ENCODE measurements around the gene AGPAT3. TPM values are rescaled to one million over a fixed set of nuclear protein-coding genes. Genes with fewer than 3 reads are reported as not detected.

The AGPAT3 gene
- total and polyA plus RNA-seq, 9 donors: 11.6 to 42.1 (median 31.9) TPM

DNA sequence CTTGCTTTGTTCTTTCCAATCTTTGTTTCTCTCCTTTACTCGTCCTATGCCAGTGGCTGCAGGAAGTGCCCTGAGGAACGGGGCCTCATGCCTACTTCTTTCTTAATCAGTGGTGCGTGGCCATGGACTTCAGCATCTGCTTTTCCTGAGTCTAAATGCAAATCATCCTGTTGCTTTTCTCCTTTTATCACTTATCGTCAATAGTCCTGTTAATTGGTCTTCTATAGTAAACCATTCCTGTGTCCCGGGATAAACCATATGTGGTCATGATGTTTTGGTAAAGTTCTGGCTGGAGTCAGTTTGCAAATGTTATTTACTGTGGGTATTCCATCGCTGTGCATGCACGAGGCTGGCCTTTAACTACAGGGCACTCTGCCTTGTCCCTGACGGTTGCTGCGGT, 47.5 kb downstream of the AGPAT3 start:
- TF ChIP-seq, protein P1, sequence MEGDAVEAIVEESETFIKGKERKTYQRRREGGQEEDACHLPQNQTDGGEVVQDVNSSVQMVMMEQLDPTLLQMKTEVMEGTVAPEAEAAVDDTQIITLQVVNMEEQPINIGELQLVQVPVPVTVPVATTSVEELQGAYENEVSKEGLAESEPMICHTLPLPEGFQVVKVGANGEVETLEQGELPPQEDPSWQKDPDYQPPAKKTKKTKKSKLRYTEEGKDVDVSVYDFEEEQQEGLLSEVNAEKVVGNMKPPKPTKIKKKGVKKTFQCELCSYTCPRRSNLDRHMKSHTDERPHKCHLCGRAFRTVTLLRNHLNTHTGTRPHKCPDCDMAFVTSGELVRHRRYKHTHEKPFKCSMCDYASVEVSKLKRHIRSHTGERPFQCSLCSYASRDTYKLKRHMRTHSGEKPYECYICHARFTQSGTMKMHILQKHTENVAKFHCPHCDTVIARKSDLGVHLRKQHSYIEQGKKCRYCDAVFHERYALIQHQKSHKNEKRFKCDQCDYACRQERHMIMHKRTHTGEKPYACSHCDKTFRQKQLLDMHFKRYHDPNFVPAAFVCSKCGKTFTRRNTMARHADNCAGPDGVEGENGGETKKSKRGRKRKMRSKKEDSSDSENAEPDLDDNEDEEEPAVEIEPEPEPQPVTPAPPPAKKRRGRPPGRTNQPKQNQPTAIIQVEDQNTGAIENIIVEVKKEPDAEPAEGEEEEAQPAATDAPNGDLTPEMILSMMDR (IDR thresholded peaks at IDR 0.05): no peak
- TF ChIP-seq EP300 (IDR thresholded peaks at IDR 0.05) (no peak), POLR2A (IDR thresholded peaks at IDR 0.05) (no peak)
- Histone ChIP-seq H3K9me3 (no peaks in the 10 kb centered on the region), H3K4me3 (no peak overlapping the region), H3K4me1 (ENCODE audit: insufficient read depth) (peaks cover under 1% of the 10 kb centered on the region), H3K36me3 (no peaks in the 10 kb centered on the region), H3K27me3 (no peaks in the 10 kb centered on the region), H3K27ac (no peak overlapping the region)
- peak in 1 of 5 donors; percentile 6 for DNase-seq
- intact Hi-C loops (cut with DNase I): no loop called here
- 95 to 99% (median 97%) methylated on average over 9 of the region's 9 CpGs for WGBS, 3 donors

GRCh38 chr21:43912910-43913309, 47.9 kb downstream of the AGPAT3 start:
- intact Hi-C loops (cut with DNase I): no loop called here
- no peak for DNase-seq
- WGBS, 3 donors: 95 to 100% (median 98%) methylated on average over 3 of the region's 3 CpGs
- Histone ChIP-seq H3K36me3 (no peaks in the 10 kb centered on the region), H3K4me1 (ENCODE audit: insufficient read depth) (peaks cover 1% of the 10 kb centered on the region), H3K4me3 (no peak overlapping the region), H3K27ac (no peak overlapping the region), H3K27me3 (no peaks in the 10 kb centered on the region), H3K9me3 (no peaks in the 10 kb centered on the region)
- TF ChIP-seq POLR2A (IDR thresholded peaks at IDR 0.05) (no peak), EP300 (IDR thresholded peaks at IDR 0.05) (no peak)
- TF ChIP-seq, protein P1 (IDR thresholded peaks at IDR 0.05): no peak

GRCh38 chr21:43913928-43914327, 48.9 kb downstream of the AGPAT3 start:
- Histone ChIP-seq H3K4me3 (no peak overlapping the region), H3K27me3 (no peaks in the 10 kb centered on the region), H3K4me1 (ENCODE audit: insufficient read depth) (peaks cover 1% of the 10 kb centered on the region), H3K36me3 (no peaks in the 10 kb centered on the region), H3K27ac (no peak overlapping the region), H3K9me3 (no peaks in the 10 kb centered on the region)
- TF ChIP-seq POLR2A (IDR thresholded peaks at IDR 0.05) (no peak), EP300 (IDR thresholded peaks at IDR 0.05) (no peak)
- TF ChIP-seq, protein P1 (IDR thresholded peaks at IDR 0.05): no peak
- 44 to 67% (median 54%) methylated on average over 6 of the region's 6 CpGs for WGBS, 3 donors
- intact Hi-C loops (cut with DNase I): no loop called here
- peak in 2 of 5 donors; percentile 35 to 49 for DNase-seq

- intact Hi-C loops (cut with DNase I): no loop called here
- TF ChIP-seq, protein P1 (IDR thresholded peaks at IDR 0.05): no peak
- TF ChIP-seq EP300 (IDR thresholded peaks at IDR 0.05): no peak
- no peak for TF ChIP-seq POLR2A (IDR thresholded peaks at IDR 0.05)
- H3K27me3 ChIP-seq: no peaks in the 10 kb centered on the region
- peaks cover 1% of the 10 kb centered on the region for H3K4me1 ChIP-seq (ENCODE audit: insufficient read depth)
- no peak overlapping the region for H3K4me3 ChIP-seq
- no peaks in the 10 kb centered on the region for H3K9me3 ChIP-seq
- no peaks in the 10 kb centered on the region for H3K36me3 ChIP-seq
- 44 to 61% (median 59%) methylated on average over 9 of the region's 9 CpGs for WGBS, 3 donors
- DNase-seq: peak in 2 of 5 donors; percentile 3 to 19
- no peak overlapping the region for H3K27ac ChIP-seq
Measured at GRCh38 chr21:43916076-43916475, 51.1 kb downstream of the AGPAT3 start.

Measured in ovary (tissue), 9 donors.